ENCODE measurements around the gene TTL.

DNA sequence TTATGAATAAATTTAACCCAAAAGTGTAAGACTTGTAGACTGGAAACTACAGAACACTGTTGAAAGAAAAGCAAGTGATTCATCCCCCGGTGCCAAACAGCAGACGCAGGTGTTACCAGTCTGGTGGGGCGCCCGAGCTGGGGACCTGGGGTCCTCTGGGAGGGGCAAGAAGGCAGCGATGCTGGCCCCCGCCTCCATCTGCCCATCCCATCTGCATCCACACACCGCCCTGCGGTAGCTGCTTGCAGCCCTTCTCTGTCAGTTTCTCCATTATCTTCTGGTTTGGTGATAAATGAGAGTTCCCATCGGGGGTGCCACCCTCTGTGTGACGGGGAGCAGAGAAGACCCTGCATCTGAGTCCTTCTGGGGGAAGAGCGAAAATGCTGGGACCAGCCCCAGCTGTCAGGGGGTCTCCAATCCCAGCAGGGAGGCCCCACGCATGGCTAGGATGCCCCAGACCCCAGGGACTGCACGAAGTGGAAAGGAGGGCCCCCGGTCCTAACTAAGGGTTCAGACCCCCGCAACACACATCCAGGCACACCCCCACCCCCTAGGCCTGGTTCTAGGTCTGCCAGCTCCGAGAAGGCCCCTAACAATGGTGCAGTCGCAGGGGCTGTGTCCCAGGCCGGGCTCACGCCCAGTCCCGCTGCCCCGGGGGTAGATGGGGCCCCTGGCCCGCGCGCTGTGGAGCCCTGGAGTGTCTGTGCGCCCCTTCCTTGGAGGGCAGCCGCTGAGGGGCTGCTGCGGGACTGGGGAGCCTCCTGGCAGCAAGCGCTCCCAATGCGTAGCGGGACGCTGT, 47.8 kb upstream of the TTL start:
- TF ChIP-seq, protein P1, sequence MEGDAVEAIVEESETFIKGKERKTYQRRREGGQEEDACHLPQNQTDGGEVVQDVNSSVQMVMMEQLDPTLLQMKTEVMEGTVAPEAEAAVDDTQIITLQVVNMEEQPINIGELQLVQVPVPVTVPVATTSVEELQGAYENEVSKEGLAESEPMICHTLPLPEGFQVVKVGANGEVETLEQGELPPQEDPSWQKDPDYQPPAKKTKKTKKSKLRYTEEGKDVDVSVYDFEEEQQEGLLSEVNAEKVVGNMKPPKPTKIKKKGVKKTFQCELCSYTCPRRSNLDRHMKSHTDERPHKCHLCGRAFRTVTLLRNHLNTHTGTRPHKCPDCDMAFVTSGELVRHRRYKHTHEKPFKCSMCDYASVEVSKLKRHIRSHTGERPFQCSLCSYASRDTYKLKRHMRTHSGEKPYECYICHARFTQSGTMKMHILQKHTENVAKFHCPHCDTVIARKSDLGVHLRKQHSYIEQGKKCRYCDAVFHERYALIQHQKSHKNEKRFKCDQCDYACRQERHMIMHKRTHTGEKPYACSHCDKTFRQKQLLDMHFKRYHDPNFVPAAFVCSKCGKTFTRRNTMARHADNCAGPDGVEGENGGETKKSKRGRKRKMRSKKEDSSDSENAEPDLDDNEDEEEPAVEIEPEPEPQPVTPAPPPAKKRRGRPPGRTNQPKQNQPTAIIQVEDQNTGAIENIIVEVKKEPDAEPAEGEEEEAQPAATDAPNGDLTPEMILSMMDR (IDR thresholded peaks at IDR 0.05), result no peak
- TF ChIP-seq POLR2A (IDR thresholded peaks at IDR 0.05), result no peak
